ENCODE data around the gene C11orf97. TPM values are rescaled to one million over a fixed set of nuclear protein-coding genes. Genes with fewer than 3 reads are reported as not detected.
A peak's percentile ranks its signal among the peaks of the same experiment; 100 is the strongest.

C11orf97 gene
- total RNA-seq, 1 experiment from 2014 or later: not detected

GRCh38 chr11:94516725-94517124 lies 4.5 kb downstream of the C11orf97 start:
- peaks cover 21% of the 10 kb centered on the region for H3K4me1 Mint-ChIP-seq (ENCODE audit: insufficient read depth, unreplicated experiment)
- TF ChIP-seq CTCF (IDR thresholded peaks at IDR 0.05; ENCODE audit: unreplicated experiment): no peak
- peaks cover 2% of the 10 kb centered on the region for H3K36me3 Mint-ChIP-seq (ENCODE audit: insufficient read depth, unreplicated experiment)
- ChIA-PET CTCF (interaction anchor here (0.6 to 9.8 kb wide), 11 partner anchors 9 to 1827 kb away, joined by 3 to 177 read pairs (median 5); no protein-coding TSS in a partner anchor), POLR2A (interaction anchor here (0.9 kb wide), 1 partner anchor 23 kb away, joined by 3 read pairs; the partner anchor contains the start of gene ANKRD49)
- H3K27me3 Mint-ChIP-seq (ENCODE audit: insufficient read depth, unreplicated experiment): no peaks in the 10 kb centered on the region
- H3K9me3 Mint-ChIP-seq (ENCODE audit: unreplicated experiment): no peaks in the 10 kb centered on the region
- intact Hi-C loops (cut with micrococcal nuclease): loop anchor here (5.0 to 10.0 kb wide), 3 partner anchors 381 to 1908 kb away; partner anchors contain the start of gene SRSF8
- H3K27ac Mint-ChIP-seq (ENCODE audit: low read depth, unreplicated experiment): no peak overlapping the region
- DNase-seq (ENCODE audit: unreplicated experiment): no peak
- BruUV-seq (replicated peaks): no TSS peak
- H3K4me3 Mint-ChIP-seq (ENCODE audit: unreplicated experiment): no peak overlapping the region

GRCh38 chr11:94518300-94518699 lies 6.0 kb downstream of the C11orf97 start:
- H3K4me1 Mint-ChIP-seq (ENCODE audit: insufficient read depth, unreplicated experiment): peaks cover 7% of the 10 kb centered on the region
- intact Hi-C loops (cut with micrococcal nuclease): loop anchor here (5.0 to 10.0 kb wide), 3 partner anchors 379 to 1907 kb away; partner anchors contain the start of gene SRSF8
- H3K27me3 Mint-ChIP-seq (ENCODE audit: insufficient read depth, unreplicated experiment): no peaks in the 10 kb centered on the region
- H3K36me3 Mint-ChIP-seq (ENCODE audit: insufficient read depth, unreplicated experiment): no peaks in the 10 kb centered on the region
- DNase-seq (ENCODE audit: unreplicated experiment): no peak
- no TSS peak for BruUV-seq (replicated peaks)
- TF ChIP-seq CTCF (IDR thresholded peaks at IDR 0.05; ENCODE audit: unreplicated experiment): no peak
- no peaks in the 10 kb centered on the region for H3K9me3 Mint-ChIP-seq (ENCODE audit: unreplicated experiment)
- POLR2A ChIA-PET: no interaction called here
- H3K27ac Mint-ChIP-seq (ENCODE audit: low read depth, unreplicated experiment): no peak overlapping the region
- CTCF ChIA-PET: interaction anchor here (0.7 to 9.8 kb wide), 16 partner anchors 10 to 623 kb away, joined by 3 to 177 read pairs (median 6); partner anchors contain the start of gene PIWIL4
- H3K4me3 Mint-ChIP-seq (ENCODE audit: unreplicated experiment): no peak overlapping the region

GRCh38 chr11:94519478-94520084 lies 7.3 kb downstream of the C11orf97 start:
- Mint-ChIP-seq H3K4me3 (ENCODE audit: unreplicated experiment) (no peak overlapping the region), H3K27me3 (ENCODE audit: insufficient read depth, unreplicated experiment) (no peaks in the 10 kb centered on the region), H3K9me3 (ENCODE audit: unreplicated experiment) (no peaks in the 10 kb centered on the region), H3K36me3 (ENCODE audit: insufficient read depth, unreplicated experiment) (no peaks in the 10 kb centered on the region), H3K4me1 (ENCODE audit: insufficient read depth, unreplicated experiment) (peaks cover 5% of the 10 kb centered on the region), H3K27ac (ENCODE audit: low read depth, unreplicated experiment) (no peak overlapping the region)
- ChIA-PET CTCF (interaction anchor here (0.6 to 9.8 kb wide), 28 partner anchors 10 to 1944 kb away, joined by 3 to 177 read pairs (median 5); partner anchors contain the start of gene PIWIL4), POLR2A (interaction anchor here (0.6 to 1.7 kb wide), 4 partner anchors 12 to 450 kb away, joined by 3 to 4 read pairs (median 3); no protein-coding TSS in a partner anchor)
- BruUV-seq (replicated peaks): no TSS peak
- DNase-seq (ENCODE audit: unreplicated experiment): peak; percentile 40
- TF ChIP-seq CTCF (IDR thresholded peaks at IDR 0.05; ENCODE audit: unreplicated experiment): peak; percentile 44
- intact Hi-C loops (cut with micrococcal nuclease): loop anchor here (1.0 to 10.0 kb wide), 4 partner anchors 44 to 1905 kb away; partner anchors contain the start of gene SRSF8

- Mint-ChIP-seq H3K4me3 (ENCODE audit: unreplicated experiment) (no peak overlapping the region), H3K4me1 (ENCODE audit: insufficient read depth, unreplicated experiment) (peaks cover 9% of the 10 kb centered on the region), H3K9me3 (ENCODE audit: unreplicated experiment) (no peaks in the 10 kb centered on the region), H3K36me3 (ENCODE audit: insufficient read depth, unreplicated experiment) (no peaks in the 10 kb centered on the region), H3K27ac (ENCODE audit: low read depth, unreplicated experiment) (no peak overlapping the region), H3K27me3 (ENCODE audit: insufficient read depth, unreplicated experiment) (no peaks in the 10 kb centered on the region)
- BruUV-seq (replicated peaks): no TSS peak
- peak; percentile 17 for DNase-seq (ENCODE audit: unreplicated experiment)
- intact Hi-C loops (cut with micrococcal nuclease): no loop called here
- POLR2A ChIA-PET: no interaction called here
- no peak for TF ChIP-seq CTCF (IDR thresholded peaks at IDR 0.05; ENCODE audit: unreplicated experiment)
- CTCF ChIA-PET: interaction anchor here (0.6 to 9.8 kb wide), 10 partner anchors 9 to 1546 kb away, joined by 3 to 177 read pairs (median 4); partner anchors contain the start of gene C11orf97
These were observed 9.4 kb downstream of the C11orf97 start for GRCh38 chr11:94521684-94522083.
